Keratinocyte (primary cell): ENCODE data around the gene NPPA.

Experiments used
- EZH2 ChIP-seq: IDR thresholded peaks from one replicate; pipeline ENCODE4 v1.6.1; 2012; ENCODE audit warnings: inconsistent platforms, mild to moderate bottlenecking, low read length, moderate library complexity
- TF ChIP-seq, protein P1 (sequence below), 3 experiments: IDR thresholded peaks in 1 of 3; conservative IDR thresholded peaks in 1 of 3; optimal IDR thresholded peaks in 1 of 3; 2 replicates in 2 of 3; 3 replicates in 1 of 3; pipeline versions ENCODE3 to v1.5.1; 2011; ENCODE audit warnings: low read length in 3 of 3, mild to moderate bottlenecking in 3 of 3, moderate library complexity in 2 of 3, control low read depth in 1 of 3, inconsistent platforms in 1 of 3; ENCODE audit not compliant: insufficient read depth in 2 of 3; ENCODE audit errors: extremely low read depth in 1 of 3

DNA sequence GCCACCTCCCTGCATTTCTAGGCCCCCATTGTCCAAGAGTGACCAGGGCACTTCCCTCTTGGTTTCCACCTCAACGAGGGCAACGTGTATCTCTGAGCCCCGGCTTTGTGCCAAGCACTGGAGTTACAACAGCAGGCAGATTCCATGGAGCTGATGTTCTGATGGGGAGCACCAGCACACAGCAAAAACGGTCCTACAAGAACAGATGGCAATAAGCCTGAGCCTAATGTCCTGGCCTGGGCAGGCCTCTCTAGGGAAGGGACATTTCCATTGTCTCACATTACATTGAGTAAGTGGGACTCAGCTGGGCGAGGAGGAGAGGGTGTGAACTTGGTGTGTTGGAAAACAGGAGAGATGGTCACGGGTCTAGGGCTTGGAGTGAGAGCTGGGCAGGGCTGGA is 38.3 kb upstream of the NPPA start:
- TF ChIP-seq, protein P1, sequence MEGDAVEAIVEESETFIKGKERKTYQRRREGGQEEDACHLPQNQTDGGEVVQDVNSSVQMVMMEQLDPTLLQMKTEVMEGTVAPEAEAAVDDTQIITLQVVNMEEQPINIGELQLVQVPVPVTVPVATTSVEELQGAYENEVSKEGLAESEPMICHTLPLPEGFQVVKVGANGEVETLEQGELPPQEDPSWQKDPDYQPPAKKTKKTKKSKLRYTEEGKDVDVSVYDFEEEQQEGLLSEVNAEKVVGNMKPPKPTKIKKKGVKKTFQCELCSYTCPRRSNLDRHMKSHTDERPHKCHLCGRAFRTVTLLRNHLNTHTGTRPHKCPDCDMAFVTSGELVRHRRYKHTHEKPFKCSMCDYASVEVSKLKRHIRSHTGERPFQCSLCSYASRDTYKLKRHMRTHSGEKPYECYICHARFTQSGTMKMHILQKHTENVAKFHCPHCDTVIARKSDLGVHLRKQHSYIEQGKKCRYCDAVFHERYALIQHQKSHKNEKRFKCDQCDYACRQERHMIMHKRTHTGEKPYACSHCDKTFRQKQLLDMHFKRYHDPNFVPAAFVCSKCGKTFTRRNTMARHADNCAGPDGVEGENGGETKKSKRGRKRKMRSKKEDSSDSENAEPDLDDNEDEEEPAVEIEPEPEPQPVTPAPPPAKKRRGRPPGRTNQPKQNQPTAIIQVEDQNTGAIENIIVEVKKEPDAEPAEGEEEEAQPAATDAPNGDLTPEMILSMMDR (optimal IDR thresholded peaks at IDR 0.05 in 1 of 3, IDR thresholded peaks at IDR 0.05 in 1 of 3, conservative IDR thresholded peaks at IDR 0.05 in 1 of 3; ENCODE audit: extremely low read depth in 1 of 3, insufficient read depth in 2 of 3, low read length in 3 of 3) = no peak
- no peak for TF ChIP-seq EZH2
